Fibroblast of lung (primary cell): Measurements from ENCODE around the gene KDM2A. TPM values are rescaled to one million over a fixed set of nuclear protein-coding genes. Genes with fewer than 3 reads are reported as not detected.

ENCODE experiments used
- DNase-seq, 2 donors: peaks; one replicate each; pipeline versions ENCODE4 v3.0.0 to v3.0.0-alpha.2; 2010; ENCODE audit warnings: low read depth in 2 of 2
- H2AFZ ChIP-seq: 2 replicates; pipeline ENCODE4 v1.5.1; 2012; ENCODE audit warnings: low read length, control low read depth, inconsistent platforms
- H3K27ac ChIP-seq: 2 replicates; pipeline ENCODE4 v1.5.1; 2011; ENCODE audit warnings: low read length, control low read depth; ENCODE audit not compliant: insufficient read depth
- H3K27me3 ChIP-seq: 2 replicates; pipeline ENCODE4 v1.5.1; 2011; ENCODE audit warnings: mild to moderate bottlenecking, low read length; ENCODE audit not compliant: control insufficient read depth, insufficient read depth
- H3K36me3 ChIP-seq: 2 replicates; pipeline ENCODE4 v1.5.1; 2011; ENCODE audit warnings: low read length; ENCODE audit not compliant: control insufficient read depth, insufficient read depth
- H3K4me1 ChIP-seq: 2 replicates; pipeline ENCODE4 v1.5.1; 2011; ENCODE audit warnings: low read length; ENCODE audit not compliant: control insufficient read depth, insufficient read depth; ENCODE audit errors: extremely low read depth
- H3K4me2 ChIP-seq: 2 replicates; pipeline ENCODE4 v1.5.1; 2011; ENCODE audit warnings: low read length, control low read depth; ENCODE audit not compliant: insufficient read depth; ENCODE audit errors: extremely low read depth
- H3K4me3 ChIP-seq, 4 experiments: fragments of 200-600 bp in 1 of 4; sonication (generic) in 1 of 4; replicated peaks in 1 of 4; 2 replicates each; pipeline ENCODE4 v1.5.1; 2011 to 2016; ENCODE audit warnings: low read length in 4 of 4, low read depth in 3 of 4, mild to moderate bottlenecking in 3 of 4, control low read depth in 2 of 4, inconsistent platforms in 1 of 4, mixed read lengths in 1 of 4; ENCODE audit not compliant: insufficient read depth in 1 of 4; ENCODE audit errors: control extremely low read depth in 1 of 4
- H3K79me2 ChIP-seq: 2 replicates; pipeline ENCODE4 v1.5.1; 2012; ENCODE audit warnings: mild to moderate bottlenecking, low read length, inconsistent platforms; ENCODE audit not compliant: control insufficient read depth, insufficient read depth
- H3K9ac ChIP-seq: 2 replicates; pipeline ENCODE4 v1.5.1; 2011; ENCODE audit warnings: mild to moderate bottlenecking, low read length, control low read depth; ENCODE audit not compliant: insufficient read depth
- H3K9me3 ChIP-seq: 2 replicates; pipeline ENCODE4 v1.5.1; 2012; ENCODE audit warnings: low read depth, low read length; ENCODE audit not compliant: control insufficient read depth, insufficient read depth
- H4K20me1 ChIP-seq: 2 replicates; pipeline ENCODE4 v1.5.1; 2011; ENCODE audit warnings: low read length; ENCODE audit not compliant: control insufficient read depth, insufficient read depth; ENCODE audit errors: extremely low read depth
- EZH2 ChIP-seq: IDR thresholded peaks from 2 replicates; pipeline ENCODE4 v1.5.1; 2012; ENCODE audit warnings: low read length, control low read depth, mild to moderate bottlenecking; ENCODE audit errors: missing control alignments
- polyA plus RNA-seq, 2 donors: library from polyadenylated mRNA; depleted of rRNA in 1 of 2; stranded (reverse) in 1 of 2; unstranded in 1 of 2; fragments of >200 nt; gene quantifications; 2 replicates each; pipeline ENCODE4 v1.2.1, GENCODE V29; 2011 to 2012; ENCODE audit warnings: missing spikeins in 1 of 2
- total RNA-seq: library from RNA; depleted of rRNA; stranded (reverse); fragments of >200 nt; gene quantifications from 2 replicates; pipeline ENCODE4 v1.2.1, GENCODE V29; 2014
- TF ChIP-seq, protein P1 (sequence below), 2 donors: IDR thresholded peaks in 1 of 2; conservative IDR thresholded peaks in 1 of 2; 1 replicate in 1 of 2; 2 replicates in 1 of 2; pipeline ENCODE4 v1.5.1; 2011 to 2012; ENCODE audit warnings: low read length in 2 of 2, control low read depth in 1 of 2, inconsistent platforms in 1 of 2, low read depth in 1 of 2, mild to moderate bottlenecking in 1 of 2

KDM2A gene
- total and polyA plus RNA-seq, 2 donors (not counting 1 experiment from before 2014, with no cell fraction given), result 36.4 to 42.6 TPM

DNA sequence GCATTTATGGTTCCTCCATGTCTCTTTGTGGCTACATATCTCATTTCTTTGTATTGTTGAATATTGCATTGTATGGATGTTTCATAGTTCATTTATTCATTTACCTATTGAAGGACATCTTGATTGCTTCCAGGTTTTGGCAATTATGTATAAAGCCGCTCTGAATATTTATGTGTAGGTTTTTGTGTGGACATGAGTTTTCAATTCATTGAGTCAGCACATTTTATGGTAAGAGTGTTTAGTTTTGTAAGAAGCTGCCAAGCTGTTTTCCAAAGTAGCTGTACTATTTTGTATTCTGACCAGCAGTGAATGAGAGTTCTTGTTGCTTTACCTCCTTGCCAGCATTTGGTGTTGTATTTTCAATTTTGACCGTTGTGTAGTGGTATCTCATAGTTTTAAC lies 39.2 kb downstream of the KDM2A start:
- Histone ChIP-seq H3K27ac (no peak overlapping the region), H3K9me3 (no peaks in the 10 kb centered on the region), H3K79me2 (peaks cover 53% of the 10 kb centered on the region), H3K9ac (no peak overlapping the region), H3K4me3 (no peak overlapping the region), H3K4me1 (no peaks in the 10 kb centered on the region), H2AFZ (no peak overlapping the region), H3K36me3 (no peaks in the 10 kb centered on the region), H3K27me3 (no peaks in the 10 kb centered on the region), H4K20me1 (no peaks in the 10 kb centered on the region), H3K4me2 (no peak overlapping the region)
- DNase-seq, result peak; percentile 21 to 60
- TF ChIP-seq, protein P1, sequence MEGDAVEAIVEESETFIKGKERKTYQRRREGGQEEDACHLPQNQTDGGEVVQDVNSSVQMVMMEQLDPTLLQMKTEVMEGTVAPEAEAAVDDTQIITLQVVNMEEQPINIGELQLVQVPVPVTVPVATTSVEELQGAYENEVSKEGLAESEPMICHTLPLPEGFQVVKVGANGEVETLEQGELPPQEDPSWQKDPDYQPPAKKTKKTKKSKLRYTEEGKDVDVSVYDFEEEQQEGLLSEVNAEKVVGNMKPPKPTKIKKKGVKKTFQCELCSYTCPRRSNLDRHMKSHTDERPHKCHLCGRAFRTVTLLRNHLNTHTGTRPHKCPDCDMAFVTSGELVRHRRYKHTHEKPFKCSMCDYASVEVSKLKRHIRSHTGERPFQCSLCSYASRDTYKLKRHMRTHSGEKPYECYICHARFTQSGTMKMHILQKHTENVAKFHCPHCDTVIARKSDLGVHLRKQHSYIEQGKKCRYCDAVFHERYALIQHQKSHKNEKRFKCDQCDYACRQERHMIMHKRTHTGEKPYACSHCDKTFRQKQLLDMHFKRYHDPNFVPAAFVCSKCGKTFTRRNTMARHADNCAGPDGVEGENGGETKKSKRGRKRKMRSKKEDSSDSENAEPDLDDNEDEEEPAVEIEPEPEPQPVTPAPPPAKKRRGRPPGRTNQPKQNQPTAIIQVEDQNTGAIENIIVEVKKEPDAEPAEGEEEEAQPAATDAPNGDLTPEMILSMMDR (conservative IDR thresholded peaks at IDR 0.05 in 1 of 2, IDR thresholded peaks at IDR 0.05 in 1 of 2; ENCODE audit: low read depth in 1 of 2, low read length in 2 of 2), result no peak
- no peak for TF ChIP-seq EZH2

DNA sequence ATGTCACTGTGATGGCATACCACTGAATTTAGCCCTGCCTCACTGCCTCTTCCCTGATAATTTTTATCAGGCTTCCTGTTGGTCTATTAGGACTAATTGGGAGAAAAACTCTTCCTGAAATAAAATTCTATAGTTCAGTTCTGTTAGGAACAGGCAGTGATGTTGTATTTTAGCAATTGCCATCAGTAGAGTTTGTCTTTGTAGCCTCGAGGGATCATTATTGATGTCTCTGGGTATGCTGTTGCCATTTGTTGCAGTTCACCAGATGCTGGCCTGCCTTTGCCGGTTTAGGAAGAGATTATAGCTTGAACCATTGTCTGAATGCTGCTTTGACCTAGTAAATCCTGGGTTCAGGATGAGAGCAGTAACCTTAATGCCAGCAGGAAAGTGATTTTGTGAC lies 41.0 kb downstream of the KDM2A start:
- no peaks in the 10 kb centered on the region for H3K4me1 ChIP-seq
- no peak for DNase-seq
- no peak overlapping the region for H3K4me2 ChIP-seq
- no peaks in the 10 kb centered on the region for H4K20me1 ChIP-seq
- no peaks in the 10 kb centered on the region for H3K27me3 ChIP-seq
- no peak overlapping the region for H3K27ac ChIP-seq
- H3K9ac ChIP-seq, result no peak overlapping the region
- no peak overlapping the region for H2AFZ ChIP-seq
- H3K9me3 ChIP-seq, result no peaks in the 10 kb centered on the region
- no peak overlapping the region for H3K4me3 ChIP-seq
- H3K36me3 ChIP-seq, result no peaks in the 10 kb centered on the region
- peaks cover 58% of the 10 kb centered on the region for H3K79me2 ChIP-seq
- TF ChIP-seq, protein P1 (conservative IDR thresholded peaks at IDR 0.05 in 1 of 2, IDR thresholded peaks at IDR 0.05 in 1 of 2; ENCODE audit: low read depth in 1 of 2, low read length in 2 of 2), result no peak
- TF ChIP-seq EZH2, result no peak

DNA sequence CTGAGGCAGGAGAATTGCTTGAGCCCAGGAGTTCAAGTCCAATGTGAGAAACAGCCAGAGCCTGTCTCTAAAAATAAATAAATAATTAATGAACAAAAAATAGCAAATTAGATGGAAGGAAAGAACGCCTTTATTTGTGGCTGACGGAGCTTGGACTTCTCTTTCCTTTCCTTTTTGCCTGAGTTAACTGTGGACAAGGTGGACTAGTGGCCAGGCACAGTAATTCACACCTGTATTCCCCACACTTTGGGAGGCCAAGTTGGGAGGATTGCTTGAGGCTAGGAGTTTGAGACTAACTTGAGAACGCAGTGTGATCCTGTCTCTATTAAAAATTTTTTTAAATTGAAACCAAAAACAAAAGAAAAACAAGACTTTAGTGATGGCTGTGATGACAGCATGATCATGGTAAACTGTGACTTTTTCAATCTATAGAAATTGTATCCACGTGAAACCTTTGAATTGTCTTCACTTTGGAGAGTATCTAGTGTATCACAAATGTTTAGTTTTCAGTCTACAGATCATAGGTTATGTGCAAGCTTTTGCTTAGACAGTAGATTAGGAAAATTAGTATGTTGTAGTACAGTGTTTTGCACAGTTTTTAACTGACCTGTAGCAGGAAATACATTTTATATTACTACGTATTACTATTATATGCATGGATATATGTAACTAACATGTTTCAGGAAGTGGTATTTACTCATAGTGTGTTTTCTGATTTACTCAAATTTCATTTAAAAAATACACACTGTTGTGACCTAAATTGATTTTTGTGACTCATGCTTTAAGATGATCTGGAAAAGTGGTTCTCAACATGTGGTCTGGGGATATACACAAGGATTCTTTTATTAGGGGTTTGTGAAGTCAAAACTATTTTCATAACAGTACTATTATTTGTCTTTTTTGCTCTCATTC lies 42.1 kb downstream of the KDM2A start:
- H3K4me1 ChIP-seq, result no peaks in the 10 kb centered on the region
- TF ChIP-seq, protein P1 (conservative IDR thresholded peaks at IDR 0.05 in 1 of 2, IDR thresholded peaks at IDR 0.05 in 1 of 2; ENCODE audit: low read depth in 1 of 2, low read length in 2 of 2), result no peak
- no peak for TF ChIP-seq EZH2
- no peak overlapping the region for H3K27ac ChIP-seq
- H3K36me3 ChIP-seq, result no peaks in the 10 kb centered on the region
- H3K9ac ChIP-seq, result no peak overlapping the region
- H3K4me2 ChIP-seq, result no peak overlapping the region
- no peak overlapping the region for H2AFZ ChIP-seq
- no peaks in the 10 kb centered on the region for H4K20me1 ChIP-seq
- DNase-seq, result peak; percentile 43 to 51
- H3K4me3 ChIP-seq, result no peak overlapping the region
- H3K9me3 ChIP-seq, result no peaks in the 10 kb centered on the region
- H3K27me3 ChIP-seq, result no peaks in the 10 kb centered on the region
- peaks cover 61% of the 10 kb centered on the region for H3K79me2 ChIP-seq
